Activated naive CD8-positive, alpha-beta T cell treated with anti-CD3 and anti-CD28 coated beads for 36 hours (primary cell): ENCODE results near the gene CDK10. TPM values are rescaled to one million over a fixed set of nuclear protein-coding genes. Genes with fewer than 3 reads are reported as not detected.

ENCODE experiments used
- DNase-seq: peaks from one replicate; pipeline ENCODE4 v3.0.0; 2021
- H3K27ac Mint-ChIP-seq: one replicate; pipeline ENCODE4 v1.8.0; 2022; ENCODE audit warnings: mild to moderate bottlenecking, moderate library complexity, mixed read lengths
- H3K27me3 Mint-ChIP-seq: one replicate; pipeline ENCODE4 v1.8.0; 2022; ENCODE audit warnings: mild to moderate bottlenecking, mixed read lengths
- H3K36me3 Mint-ChIP-seq: one replicate; pipeline ENCODE4 v1.8.0; 2021; ENCODE audit warnings: mild to moderate bottlenecking, mixed read lengths
- H3K4me1 Mint-ChIP-seq: one replicate; pipeline ENCODE4 v1.8.0; 2021; ENCODE audit warnings: mixed read lengths
- H3K4me3 Mint-ChIP-seq: one replicate; pipeline ENCODE4 v1.8.0; 2022; ENCODE audit warnings: mild to moderate bottlenecking, moderate library complexity, mixed read lengths
- H3K9me3 Mint-ChIP-seq: one replicate; pipeline ENCODE4 v1.8.0; 2022; ENCODE audit warnings: mixed read lengths
- total RNA-seq, 2 experiments: library from RNA; stranded (reverse); gene quantifications; one replicate each; pipeline ENCODE4 v1.2.3, GENCODE V29; 2021

CDK10 gene, protein sequence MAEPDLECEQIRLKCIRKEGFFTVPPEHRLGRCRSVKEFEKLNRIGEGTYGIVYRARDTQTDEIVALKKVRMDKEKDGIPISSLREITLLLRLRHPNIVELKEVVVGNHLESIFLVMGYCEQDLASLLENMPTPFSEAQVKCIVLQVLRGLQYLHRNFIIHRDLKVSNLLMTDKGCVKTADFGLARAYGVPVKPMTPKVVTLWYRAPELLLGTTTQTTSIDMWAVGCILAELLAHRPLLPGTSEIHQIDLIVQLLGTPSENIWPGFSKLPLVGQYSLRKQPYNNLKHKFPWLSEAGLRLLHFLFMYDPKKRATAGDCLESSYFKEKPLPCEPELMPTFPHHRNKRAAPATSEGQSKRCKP
- 10 to 100 TPM; 72.9 to 77.0 TPM for total RNA-seq

DNA sequence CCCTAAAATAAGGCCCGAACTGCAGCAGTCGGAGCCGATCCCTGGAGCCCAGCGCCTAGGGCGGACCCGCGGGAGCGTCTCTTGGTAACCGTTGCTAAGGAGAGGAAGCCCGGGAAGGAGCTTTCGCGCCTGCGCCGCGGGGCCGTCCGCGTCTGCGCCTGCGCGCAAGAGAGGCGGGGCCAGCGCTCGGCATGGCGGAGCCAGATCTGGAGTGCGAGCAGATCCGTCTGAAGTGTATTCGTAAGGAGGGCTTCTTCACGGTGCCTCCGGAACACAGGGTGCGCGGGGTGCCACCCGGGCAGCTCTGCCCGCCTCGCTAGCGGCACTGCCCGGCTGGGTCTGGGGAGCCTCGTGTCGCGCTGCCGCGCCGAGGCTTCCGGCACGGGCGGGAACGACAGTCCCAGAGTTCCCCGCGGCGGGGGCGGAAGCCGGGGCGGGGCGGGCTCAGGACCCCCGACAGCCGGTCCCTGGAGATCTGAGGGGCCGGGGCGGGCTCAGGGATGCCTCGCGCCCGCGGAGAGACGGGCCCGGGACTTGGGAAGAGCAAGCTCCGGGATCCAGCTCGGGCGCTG lies at the start of gene CDK10:
TSS of gene CDK10 (plus strand) at position 170 of the 572 bp plus-strand sequence. CDS start at position 192, 22 bp downstream.
- H3K9me3 Mint-ChIP-seq, result peaks cover 2% of the 10 kb centered on the region
- H3K4me3 Mint-ChIP-seq, result peak within 1 kb of the TSS; percentile 91
- peak; percentile 94 for DNase-seq
- H3K4me1 Mint-ChIP-seq, result peaks cover 14% of the 10 kb centered on the region
- no peaks in the 10 kb centered on the region for H3K27me3 Mint-ChIP-seq
- H3K27ac Mint-ChIP-seq, result peak within 1 kb of the TSS; percentile 94
- H3K36me3 Mint-ChIP-seq, result peaks cover 24% of the 10 kb centered on the region

DNA sequence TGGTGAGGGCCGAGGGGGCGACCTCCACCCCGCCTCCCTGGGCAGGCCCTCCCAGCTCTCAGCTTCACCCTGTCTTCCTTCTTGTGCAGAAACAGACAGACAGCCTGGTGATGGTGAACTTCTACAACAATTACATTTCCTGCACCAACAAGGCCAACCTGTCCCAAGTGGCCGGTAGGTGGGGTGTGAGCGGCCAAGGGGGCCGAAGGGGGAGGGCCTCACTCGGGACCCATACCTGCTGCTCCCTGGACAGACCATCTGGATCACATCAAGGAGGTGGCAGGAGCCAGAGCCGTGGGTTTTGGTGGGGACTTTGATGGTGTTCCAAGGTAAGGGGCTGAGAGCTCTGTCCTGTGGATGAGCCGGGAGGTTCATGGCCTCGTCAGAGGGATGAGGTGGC lies 49.1 kb upstream of the CDK10 start:
- Mint-ChIP-seq H3K27ac (no peak overlapping the region), H3K9me3 (no peaks in the 10 kb centered on the region), H3K4me1 (peaks cover 6% of the 10 kb centered on the region), H3K36me3 (no peaks in the 10 kb centered on the region), H3K27me3 (peaks cover 9% of the 10 kb centered on the region), H3K4me3 (no peak overlapping the region)
- no peak for DNase-seq

DNA sequence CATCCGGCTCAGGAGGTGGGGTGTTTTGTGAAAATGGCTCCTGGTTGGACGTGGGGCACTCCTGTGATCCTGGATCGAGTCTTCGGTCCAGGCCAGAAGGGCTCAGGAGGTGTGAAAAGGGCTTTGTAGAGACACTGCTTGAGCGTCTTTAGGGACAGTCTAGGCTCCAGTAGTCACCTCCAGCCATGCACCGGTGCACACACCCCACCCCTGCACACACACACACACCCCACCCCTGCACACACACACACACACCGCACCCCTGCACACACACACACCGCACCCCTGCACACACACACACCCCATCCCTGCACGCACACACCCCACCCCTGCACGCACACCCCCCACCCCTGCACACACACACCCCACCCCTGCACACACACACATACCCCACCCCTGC lies 48.0 kb upstream of the CDK10 start:
- no peaks in the 10 kb centered on the region for H3K36me3 Mint-ChIP-seq
- peaks cover 9% of the 10 kb centered on the region for H3K27me3 Mint-ChIP-seq
- no peak overlapping the region for H3K27ac Mint-ChIP-seq
- H3K4me1 Mint-ChIP-seq, result peaks cover 6% of the 10 kb centered on the region
- H3K9me3 Mint-ChIP-seq, result no peaks in the 10 kb centered on the region
- H3K4me3 Mint-ChIP-seq, result no peak overlapping the region
- DNase-seq, result no peak

DNA sequence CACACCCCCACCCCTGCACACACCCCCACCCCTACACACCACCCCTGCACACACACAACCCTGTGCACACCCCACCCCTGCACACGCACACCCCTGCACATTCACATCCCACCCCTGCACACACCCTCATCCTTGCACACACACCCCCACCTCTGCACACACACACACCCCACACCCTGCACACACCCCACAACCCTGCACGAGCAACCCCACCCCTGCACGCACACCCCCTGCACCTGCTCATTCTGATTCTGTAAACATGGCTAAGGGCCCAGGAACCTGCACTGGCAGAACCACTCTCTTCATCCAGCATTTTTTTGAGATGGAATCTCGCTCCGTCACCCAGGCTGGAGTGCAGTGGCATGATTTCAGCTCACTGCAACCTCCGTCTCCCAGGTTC lies 47.1 kb upstream of the CDK10 start:
- H3K4me3 Mint-ChIP-seq, result no peak overlapping the region
- no peak overlapping the region for H3K27ac Mint-ChIP-seq
- no peaks in the 10 kb centered on the region for H3K36me3 Mint-ChIP-seq
- H3K27me3 Mint-ChIP-seq, result peaks cover 9% of the 10 kb centered on the region
- peaks cover 6% of the 10 kb centered on the region for H3K4me1 Mint-ChIP-seq
- H3K9me3 Mint-ChIP-seq, result no peaks in the 10 kb centered on the region
- DNase-seq, result no peak

DNA sequence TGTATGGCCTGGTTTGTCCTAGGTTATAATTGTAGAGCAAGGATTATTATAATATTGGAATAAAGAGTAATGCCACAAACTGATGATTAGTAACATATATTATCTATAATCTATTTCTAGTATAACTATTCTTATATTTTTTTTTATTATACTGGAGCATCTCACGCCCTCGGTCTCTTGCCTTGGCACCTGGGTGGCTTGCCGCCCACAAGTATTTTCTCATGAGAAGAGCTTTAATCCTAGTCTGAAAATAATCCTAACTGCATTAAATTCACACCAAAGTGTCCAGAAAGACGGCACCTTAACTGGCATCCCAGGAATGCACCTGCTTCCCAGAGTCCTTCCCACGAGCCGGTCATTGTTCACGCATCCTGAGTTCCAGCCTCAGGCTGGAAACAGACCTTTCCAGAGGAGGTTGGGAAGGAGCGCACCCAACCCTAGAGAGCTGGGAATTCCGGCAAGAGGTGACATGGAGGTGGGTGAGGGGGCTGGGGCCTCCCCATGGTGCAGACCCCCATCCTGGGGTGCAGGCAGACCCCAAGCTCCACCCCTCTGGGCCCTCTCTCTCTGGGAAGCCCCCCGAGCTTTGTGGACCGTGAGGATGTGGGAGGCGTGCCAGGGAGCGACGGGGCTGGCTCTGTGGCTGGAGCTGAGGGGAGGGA lies 44.9 kb upstream of the CDK10 start:
- no peak for DNase-seq
- Mint-ChIP-seq H3K4me3 (no peak overlapping the region), H3K27ac (no peak overlapping the region), H3K9me3 (no peaks in the 10 kb centered on the region), H3K27me3 (peaks cover 5% of the 10 kb centered on the region), H3K4me1 (peaks cover 6% of the 10 kb centered on the region), H3K36me3 (peaks cover 1% of the 10 kb centered on the region)

DNA sequence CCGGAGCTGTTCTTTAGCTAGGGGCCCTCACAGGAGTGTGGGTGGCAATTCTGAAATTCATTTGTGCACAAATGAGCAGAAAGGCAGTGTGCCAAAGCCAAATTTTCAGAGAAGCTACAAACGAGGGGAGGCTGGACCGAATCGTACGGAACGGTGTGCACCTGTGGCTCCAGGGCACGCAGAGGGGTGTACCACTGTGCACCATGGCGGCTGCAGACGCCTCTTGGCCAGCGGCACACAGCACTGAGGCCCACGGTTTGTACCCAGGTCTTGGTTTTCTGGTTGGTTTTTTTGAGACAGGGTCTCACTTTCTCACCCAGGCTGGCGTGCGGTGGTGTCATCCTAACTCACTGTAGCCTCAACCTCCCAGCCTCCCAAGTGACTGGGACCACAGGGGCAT lies 43.9 kb upstream of the CDK10 start:
- peaks cover 6% of the 10 kb centered on the region for H3K4me1 Mint-ChIP-seq
- no peak overlapping the region for H3K27ac Mint-ChIP-seq
- no peak for DNase-seq
- no peak overlapping the region for H3K4me3 Mint-ChIP-seq
- H3K36me3 Mint-ChIP-seq, result peaks cover 4% of the 10 kb centered on the region
- no peaks in the 10 kb centered on the region for H3K9me3 Mint-ChIP-seq
- peaks cover 2% of the 10 kb centered on the region for H3K27me3 Mint-ChIP-seq

DNA sequence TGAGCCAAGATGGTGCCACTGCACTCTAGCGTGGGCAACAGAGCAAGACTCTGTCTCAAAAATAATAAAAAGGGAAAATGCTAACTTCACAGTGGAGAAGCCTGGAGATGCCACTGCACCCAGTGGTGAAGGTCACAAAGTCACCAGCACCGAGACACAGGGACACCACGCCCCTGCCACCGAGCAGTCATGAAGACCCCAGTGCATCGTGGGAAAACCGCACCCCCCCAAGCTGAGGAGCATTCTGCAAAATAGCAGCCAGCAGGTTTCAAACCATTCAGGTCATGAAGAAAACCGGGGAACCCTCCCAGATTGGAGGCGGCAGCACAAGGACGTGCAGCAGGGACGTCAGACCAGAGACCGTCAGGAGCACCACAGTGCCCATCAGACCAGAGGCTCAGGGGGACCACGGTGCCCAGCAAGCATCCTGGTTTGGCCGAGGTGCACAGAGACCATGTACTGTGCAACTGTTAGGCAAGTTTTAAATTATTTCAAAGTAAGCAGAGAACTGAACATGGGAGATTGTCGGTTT lies 42.7 kb upstream of the CDK10 start:
- Mint-ChIP-seq H3K36me3 (peaks cover 7% of the 10 kb centered on the region), H3K27ac (peak overlapping the region; percentile 48), H3K9me3 (no peaks in the 10 kb centered on the region), H3K27me3 (no peaks in the 10 kb centered on the region), H3K4me1 (peaks cover 6% of the 10 kb centered on the region), H3K4me3 (no peak overlapping the region)
- DNase-seq, result no peak

DNA sequence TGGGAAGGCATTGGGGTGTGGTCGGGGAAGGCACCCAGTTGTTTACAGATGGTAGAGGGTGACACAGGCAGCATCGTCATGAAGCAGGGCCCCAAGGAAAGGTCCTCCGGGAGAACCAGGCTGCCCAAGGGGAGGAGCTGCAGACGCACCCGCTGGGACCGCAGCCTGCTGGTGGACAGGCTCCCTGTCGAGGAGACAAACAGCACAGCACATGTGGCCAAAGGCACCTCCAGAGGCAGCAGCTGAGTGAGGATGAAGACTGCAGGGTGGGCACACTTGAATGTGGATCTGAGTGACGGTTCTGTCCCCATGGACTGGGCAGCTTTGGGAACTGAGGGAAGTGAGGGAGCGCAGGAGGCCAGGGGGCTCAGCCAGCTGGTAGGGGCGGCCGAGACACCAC lies 41.4 kb upstream of the CDK10 start:
- Mint-ChIP-seq H3K36me3 (peaks cover 11% of the 10 kb centered on the region), H3K4me1 (peaks cover 6% of the 10 kb centered on the region), H3K27ac (no peak overlapping the region), H3K4me3 (no peak overlapping the region), H3K27me3 (no peaks in the 10 kb centered on the region), H3K9me3 (no peaks in the 10 kb centered on the region)
- DNase-seq, result no peak

DNA sequence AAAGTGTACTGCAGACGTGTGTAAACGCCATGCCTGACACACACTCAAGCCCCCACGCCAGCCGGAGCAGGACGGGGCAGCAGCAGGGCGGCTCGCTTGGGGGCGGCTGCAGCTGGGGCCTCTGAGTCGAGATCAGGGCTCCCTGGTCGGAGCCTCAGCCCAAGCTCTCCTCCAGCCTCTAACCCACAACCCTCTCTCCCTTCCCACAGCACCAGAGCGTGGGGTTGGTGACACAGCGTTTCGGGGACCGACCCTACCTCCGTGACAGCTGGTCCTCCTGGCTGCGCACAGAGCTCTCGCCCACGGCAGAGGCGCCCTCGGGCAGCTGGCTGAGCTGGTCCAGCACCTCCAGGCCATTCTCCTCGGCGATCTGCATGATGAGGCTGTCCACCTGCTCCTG lies 40.2 kb upstream of the CDK10 start:
- no peak overlapping the region for H3K27ac Mint-ChIP-seq
- no peak overlapping the region for H3K4me3 Mint-ChIP-seq
- peaks cover 11% of the 10 kb centered on the region for H3K36me3 Mint-ChIP-seq
- no peaks in the 10 kb centered on the region for H3K4me1 Mint-ChIP-seq
- no peaks in the 10 kb centered on the region for H3K9me3 Mint-ChIP-seq
- no peak for DNase-seq
- H3K27me3 Mint-ChIP-seq, result no peaks in the 10 kb centered on the region

DNA sequence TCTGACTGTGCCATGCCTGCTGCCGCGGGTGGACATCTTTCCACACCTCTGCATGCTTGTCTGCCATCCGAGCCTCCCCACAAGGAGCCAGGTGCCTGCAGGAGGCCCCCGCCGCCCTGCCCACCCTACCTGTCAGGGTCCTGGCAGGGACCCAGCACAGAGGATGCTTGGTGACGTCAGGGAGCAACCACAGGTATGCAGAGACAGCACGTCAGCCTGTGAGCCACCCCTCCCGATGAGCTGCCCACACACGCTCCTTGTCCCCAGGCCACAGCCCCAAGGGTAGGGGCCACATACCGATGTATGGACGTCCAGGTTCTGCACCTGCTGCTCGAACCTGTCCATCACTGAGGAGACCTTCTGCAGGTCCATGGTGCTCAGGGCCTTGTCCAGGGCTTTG lies 39.6 kb upstream of the CDK10 start:
- Mint-ChIP-seq H3K27ac (no peak overlapping the region), H3K4me3 (no peak overlapping the region), H3K36me3 (peaks cover 11% of the 10 kb centered on the region), H3K9me3 (no peaks in the 10 kb centered on the region), H3K4me1 (no peaks in the 10 kb centered on the region), H3K27me3 (no peaks in the 10 kb centered on the region)
- no peak for DNase-seq

DNA sequence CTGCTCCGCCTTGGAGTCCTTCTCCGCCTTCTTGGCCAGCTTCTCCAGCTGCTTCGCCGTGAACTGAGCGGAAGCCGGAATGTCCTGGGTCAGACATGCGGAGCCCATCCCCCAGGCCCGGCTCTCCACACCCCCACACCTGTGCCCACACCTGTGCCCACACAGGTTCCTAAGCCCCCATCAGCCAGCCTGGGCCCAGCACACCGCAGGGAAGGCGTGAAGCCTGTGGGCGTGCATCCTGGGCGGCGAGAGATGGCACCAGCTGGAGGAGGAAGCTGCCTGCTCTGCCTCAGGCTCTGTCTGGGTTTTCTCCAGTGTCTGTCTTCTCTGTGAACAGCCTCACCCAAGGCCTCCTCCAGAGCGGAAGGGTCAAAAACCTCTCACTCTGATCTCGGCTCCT lies 34.9 kb upstream of the CDK10 start:
- Mint-ChIP-seq H3K27me3 (no peaks in the 10 kb centered on the region), H3K9me3 (no peaks in the 10 kb centered on the region), H3K36me3 (peaks cover 9% of the 10 kb centered on the region), H3K4me3 (no peak overlapping the region), H3K27ac (no peak overlapping the region), H3K4me1 (peaks cover 10% of the 10 kb centered on the region)
- DNase-seq, result no peak

DNA sequence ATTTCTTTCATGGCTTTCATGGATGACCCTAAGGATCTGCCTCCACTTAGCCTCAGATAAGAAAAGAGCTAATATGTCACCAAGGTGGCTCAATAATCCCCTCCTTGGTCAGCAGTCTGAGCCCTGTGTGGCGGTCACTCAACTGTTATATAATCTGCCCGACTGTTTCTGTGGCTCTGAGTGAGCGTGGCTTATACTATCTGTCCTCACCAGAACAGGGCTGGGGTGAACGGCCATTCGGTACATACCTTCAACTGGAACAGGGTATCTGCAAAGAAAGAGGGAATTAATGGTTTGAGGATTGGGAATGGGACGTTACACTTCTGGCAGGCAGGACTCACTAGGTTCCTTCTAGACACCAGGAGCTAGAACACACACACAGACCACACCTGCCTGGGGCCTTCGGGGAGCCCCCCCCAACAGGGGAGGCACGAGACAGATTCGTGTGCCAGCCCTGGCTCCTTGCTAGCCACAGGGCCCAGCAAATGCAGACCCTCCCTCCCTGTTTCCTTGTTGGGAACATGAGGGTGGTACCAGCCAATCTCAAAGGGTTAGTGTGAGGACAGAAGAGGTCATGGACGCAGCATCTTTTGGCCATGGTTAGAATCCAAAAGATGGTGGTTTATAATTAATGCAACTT lies 32.7 kb upstream of the CDK10 start:
- Mint-ChIP-seq H3K36me3 (peaks cover 11% of the 10 kb centered on the region), H3K9me3 (no peaks in the 10 kb centered on the region), H3K27me3 (no peaks in the 10 kb centered on the region), H3K4me3 (peak overlapping the region; percentile 12), H3K27ac (peak overlapping the region; percentile 17), H3K4me1 (peaks cover 15% of the 10 kb centered on the region)
- no peak for DNase-seq

DNA sequence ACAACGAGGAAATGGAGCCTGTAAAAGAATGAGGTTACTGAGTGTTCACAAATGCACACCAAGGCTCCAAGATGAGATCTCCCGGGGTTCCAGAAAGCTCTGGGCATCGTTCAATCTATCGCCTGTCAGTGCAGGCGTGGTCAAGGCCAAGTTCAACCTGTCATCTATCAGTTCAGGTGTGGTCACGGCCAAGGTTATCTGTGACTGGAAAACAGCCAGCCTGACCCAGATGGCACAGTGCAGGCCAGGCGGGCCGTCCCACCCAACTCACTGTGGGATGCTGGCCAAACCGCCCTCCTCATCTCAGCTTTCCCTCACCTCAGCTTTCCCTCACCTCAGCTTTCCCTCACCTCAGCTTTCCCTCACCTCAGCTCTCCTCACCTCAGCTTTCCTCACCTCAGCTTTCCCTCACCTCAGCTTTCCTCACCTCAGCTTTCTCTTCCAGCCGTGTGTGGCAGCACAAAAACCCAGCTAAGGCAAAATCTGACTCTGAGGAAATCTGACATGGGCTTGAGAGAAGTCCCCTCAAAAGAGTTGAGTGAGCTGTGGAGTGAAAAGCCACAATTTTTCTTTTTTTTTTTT lies 31.3 kb upstream of the CDK10 start:
- DNase-seq, result no peak
- no peak overlapping the region for H3K27ac Mint-ChIP-seq
- H3K36me3 Mint-ChIP-seq, result peaks cover 10% of the 10 kb centered on the region
- H3K4me1 Mint-ChIP-seq, result peaks cover 18% of the 10 kb centered on the region
- no peak overlapping the region for H3K4me3 Mint-ChIP-seq
- no peaks in the 10 kb centered on the region for H3K9me3 Mint-ChIP-seq
- no peaks in the 10 kb centered on the region for H3K27me3 Mint-ChIP-seq

DNA sequence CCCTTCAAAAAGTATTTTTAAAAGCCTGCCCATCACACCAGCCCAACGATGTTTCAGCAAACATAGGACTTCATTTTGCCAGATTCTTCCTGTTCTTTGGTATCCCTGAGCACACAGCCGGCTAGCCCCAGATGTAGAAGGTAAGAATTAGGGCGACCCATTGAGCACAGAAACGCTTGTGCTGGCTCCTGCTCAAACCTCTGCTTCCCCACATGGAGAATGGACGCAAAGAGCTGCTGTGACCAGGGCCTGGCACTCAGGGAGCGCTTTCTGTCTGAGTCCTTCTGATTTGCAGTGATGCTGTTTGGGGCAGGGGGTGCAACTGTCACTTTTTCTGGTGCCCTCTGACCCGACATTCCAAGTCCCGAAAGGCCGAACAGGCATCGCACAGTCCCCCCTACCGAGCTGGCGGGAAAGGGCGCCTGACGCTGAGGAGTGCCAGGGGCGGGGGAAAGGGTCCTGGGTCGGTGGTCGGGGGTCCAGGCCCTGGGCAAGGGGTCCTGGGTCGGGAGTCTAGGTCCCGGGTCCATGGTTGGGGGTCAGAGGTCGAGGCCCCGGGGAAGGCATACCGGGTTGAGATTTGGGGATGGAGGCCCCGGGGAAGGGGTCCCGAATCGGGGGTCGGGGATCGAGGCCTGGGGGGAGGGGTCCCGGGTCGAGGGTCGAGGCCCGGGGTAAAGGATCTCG lies 29.9 kb upstream of the CDK10 start:
- peaks cover 22% of the 10 kb centered on the region for H3K4me1 Mint-ChIP-seq
- H3K27me3 Mint-ChIP-seq, result no peaks in the 10 kb centered on the region
- peaks cover 24% of the 10 kb centered on the region for H3K36me3 Mint-ChIP-seq
- peak overlapping the region; percentile 89 for H3K4me3 Mint-ChIP-seq
- no peak for DNase-seq
- H3K9me3 Mint-ChIP-seq, result no peaks in the 10 kb centered on the region
- peak overlapping the region; percentile 68 for H3K27ac Mint-ChIP-seq
